ENCODE measurements around the gene GLT8D2.

The GLT8D2 gene

GRCh38 chr12:103978384-103978982 is 71.5 kb downstream of the GLT8D2 start:
- H3K27ac ChIP-seq (ENCODE audit: low read depth, low read length) = no peak overlapping the region
- H3K79me2 ChIP-seq (ENCODE audit: control insufficient read depth, low read length) = peaks cover 52% of the 10 kb centered on the region
- H3F3A ChIP-seq (ENCODE audit: control insufficient read depth, insufficient read depth) = no peaks in the 10 kb centered on the region
- peaks cover 82% of the 10 kb centered on the region for H3K36me3 ChIP-seq (ENCODE audit: control insufficient read depth, low read length)
- TF ChIP-seq CTCF (IDR thresholded peaks at IDR 0.05; ENCODE audit: low read depth, low read length, poor library complexity, severe bottlenecking) = no peak
- TF ChIP-seq EZH2phosphoT487 (IDR thresholded peaks at IDR 0.05; ENCODE audit: borderline replicate concordance, low read length) = no peak
- peaks cover 9% of the 10 kb centered on the region; the same call in 1 of the 2 replicates for H4K20me1 ChIP-seq (ENCODE audit: control insufficient read depth, insufficient read depth, low read depth, low read length)
- H3K4me3 ChIP-seq (ENCODE audit: low read length) = no peak overlapping the region
- H3K4me2 ChIP-seq (ENCODE audit: low read length) = no peak overlapping the region
- no peaks in the 10 kb centered on the region for H3K9me3 ChIP-seq (ENCODE audit: control insufficient read depth, insufficient read depth, low read length)
- H3K27me3 ChIP-seq (ENCODE audit: control insufficient read depth, low read length) = no peaks in the 10 kb centered on the region
- peaks cover 4% of the 10 kb centered on the region; the same call in 1 of the 2 replicates for H3K4me1 ChIP-seq (ENCODE audit: control insufficient read depth, low read length)
- H3K9me2 ChIP-seq (replicated peaks; ENCODE audit: control insufficient read depth, low read length) = no peaks in the 10 kb centered on the region

GRCh38 chr12:103975368-103975767 is 74.6 kb downstream of the GLT8D2 start:
- Histone ChIP-seq H3K9me3 (ENCODE audit: control insufficient read depth, insufficient read depth, low read length) (no peaks in the 10 kb centered on the region), H3K27me3 (ENCODE audit: control insufficient read depth, low read length) (no peaks in the 10 kb centered on the region), H3K27ac (ENCODE audit: low read depth, low read length) (no peak overlapping the region), H3K4me3 (ENCODE audit: low read length) (no peak overlapping the region), H3K36me3 (ENCODE audit: control insufficient read depth, low read length) (peaks cover 76% of the 10 kb centered on the region), H3F3A (ENCODE audit: control insufficient read depth, insufficient read depth) (no peaks in the 10 kb centered on the region), H4K20me1 (ENCODE audit: control insufficient read depth, insufficient read depth, low read depth, low read length) (peaks cover 12% of the 10 kb centered on the region; the same call in 1 of the 2 replicates), H3K79me2 (ENCODE audit: control insufficient read depth, low read length) (peaks cover 84% of the 10 kb centered on the region), H3K4me2 (ENCODE audit: low read length) (no peak overlapping the region), H3K4me1 (ENCODE audit: control insufficient read depth, low read length) (peaks cover 4% of the 10 kb centered on the region; the same call in 1 of the 2 replicates), H3K9me2 (replicated peaks; ENCODE audit: control insufficient read depth, low read length) (no peaks in the 10 kb centered on the region)
- TF ChIP-seq CTCF (IDR thresholded peaks at IDR 0.05; ENCODE audit: low read depth, low read length, poor library complexity, severe bottlenecking) = no peak

GRCh38 chr12:103973909-103974308 is 76.1 kb downstream of the GLT8D2 start:
- TF ChIP-seq CTCF (IDR thresholded peaks at IDR 0.05; ENCODE audit: low read depth, low read length, poor library complexity, severe bottlenecking) (no peak), EZH2phosphoT487 (IDR thresholded peaks at IDR 0.05; ENCODE audit: borderline replicate concordance, low read length) (no peak)
- H3K9me3 ChIP-seq (ENCODE audit: control insufficient read depth, insufficient read depth, low read length) = no peaks in the 10 kb centered on the region
- H3K4me3 ChIP-seq (ENCODE audit: low read length) = no peak overlapping the region
- H3K27me3 ChIP-seq (ENCODE audit: control insufficient read depth, low read length) = no peaks in the 10 kb centered on the region
- no peak overlapping the region for H3K4me2 ChIP-seq (ENCODE audit: low read length)
- H3K79me2 ChIP-seq (ENCODE audit: control insufficient read depth, low read length) = peaks cover 98% of the 10 kb centered on the region
- H3K9me2 ChIP-seq (replicated peaks; ENCODE audit: control insufficient read depth, low read length) = no peaks in the 10 kb centered on the region
- H3F3A ChIP-seq (ENCODE audit: control insufficient read depth, insufficient read depth) = no peaks in the 10 kb centered on the region
- peaks cover 11% of the 10 kb centered on the region; the same call in 1 of the 2 replicates for H3K4me1 ChIP-seq (ENCODE audit: control insufficient read depth, low read length)
- H3K27ac ChIP-seq (ENCODE audit: low read depth, low read length) = no peak overlapping the region
- peaks cover 12% of the 10 kb centered on the region; the same call in 1 of the 2 replicates for H4K20me1 ChIP-seq (ENCODE audit: control insufficient read depth, insufficient read depth, low read depth, low read length)
- H3K36me3 ChIP-seq (ENCODE audit: control insufficient read depth, low read length) = peaks cover 77% of the 10 kb centered on the region

Measured in DOHH2 (cell line).